Gastrocnemius medialis (tissue), 4 donors: ENCODE results near the gene LHFPL2.

Experiments used
- CTCF ChIP-seq, 5 experiments: fragments of 450-650 bp in 3 of 5; fragments of 200-600 bp in 2 of 5; sonication (generic) in 2 of 5; IDR thresholded peaks in 4 of 5; conservative IDR thresholded peaks in 1 of 5; 1 replicate in 4 of 5; 2 replicates in 1 of 5; pipeline ENCODE4 v1.5.1; 2016 to 2019; ENCODE audit warnings: antibody characterized with exemption in 5 of 5, mild to moderate bottlenecking in 3 of 5, moderate library complexity in 3 of 5
- POLR2A ChIP-seq, 2 donors: fragments of 450-650 bp; IDR thresholded peaks; one replicate each; pipeline ENCODE4 v1.6.1; 2017; ENCODE audit warnings: antibody characterized with exemption in 2 of 2, mild to moderate bottlenecking in 2 of 2, moderate library complexity in 2 of 2

DNA sequence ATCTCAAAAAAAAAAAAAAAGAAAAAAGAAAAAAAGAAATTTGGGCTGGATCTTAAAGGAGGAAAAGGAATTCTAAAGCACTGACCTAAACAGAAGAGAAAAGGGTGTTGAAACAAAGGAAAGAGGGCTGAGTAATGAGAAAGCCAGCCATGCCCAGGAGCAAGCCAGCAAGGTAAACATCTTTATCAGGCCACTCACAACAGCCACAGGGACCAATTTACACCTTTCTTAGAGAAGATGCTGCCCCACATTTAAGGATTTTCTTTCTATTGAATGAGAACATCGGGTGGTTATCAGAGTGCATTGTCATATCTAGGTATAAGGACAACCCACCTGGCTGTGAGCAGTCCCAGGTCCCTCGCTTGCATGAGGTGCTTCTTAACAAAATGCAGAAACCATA is 16.6 kb downstream of the LHFPL2 start:
- TF ChIP-seq CTCF (IDR thresholded peaks at IDR 0.05 in 4 of 5, conservative IDR thresholded peaks at IDR 0.05 in 1 of 5) = no peak
- no peak for TF ChIP-seq POLR2A (IDR thresholded peaks at IDR 0.05)
